Measurements from ENCODE around the gene CCDC134. TPM values are rescaled to one million over a fixed set of nuclear protein-coding genes. Genes with fewer than 3 reads are reported as not detected.

CCDC134 gene
- total RNA-seq, 1 donor from 2014 or later = 13.2 TPM

DNA sequence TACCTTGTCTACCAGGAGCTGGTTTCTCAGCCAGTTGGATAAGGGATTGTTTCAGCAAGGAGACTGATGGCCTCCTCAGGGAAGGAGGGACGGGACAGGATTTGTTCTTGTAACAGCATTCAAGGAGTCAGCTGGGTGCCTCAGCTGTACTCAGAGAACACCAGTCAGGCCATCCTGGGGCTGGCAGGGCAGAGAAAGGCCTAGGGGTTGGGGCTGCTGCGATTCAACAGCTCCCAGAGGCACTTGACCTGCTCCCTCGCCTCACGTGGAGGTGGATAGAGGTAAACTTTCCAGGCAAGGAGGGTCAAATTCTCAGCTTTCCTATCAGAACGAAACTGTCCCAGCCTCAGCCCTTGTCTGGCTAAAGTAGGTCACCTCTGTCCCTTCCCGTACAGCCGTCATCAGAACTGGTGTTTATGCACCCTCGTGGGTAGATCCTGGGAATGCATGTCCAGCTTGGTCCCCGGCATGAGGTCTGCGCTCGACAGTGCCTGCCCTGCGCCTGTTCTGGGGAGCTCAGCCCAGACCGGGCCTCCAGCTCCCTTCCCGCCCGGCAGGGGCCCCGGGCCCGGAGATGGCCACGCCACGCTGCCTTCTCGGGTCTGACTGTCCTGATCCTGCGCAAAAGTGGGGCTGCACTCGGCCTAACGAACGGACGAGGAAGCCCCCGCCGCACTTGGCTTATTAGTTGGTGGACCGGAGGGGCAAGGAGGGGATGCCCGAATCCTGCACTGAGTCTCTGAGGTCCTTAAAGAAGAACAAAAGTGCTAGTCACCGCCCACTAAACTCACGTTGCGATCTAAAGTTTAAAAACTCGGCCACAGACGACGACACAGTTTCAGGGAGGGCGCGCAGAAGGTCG is 762 bp upstream of the CCDC134 start:
- ATAC-seq (ENCODE audit: low read depth) (peak; percentile 41), DNase-seq (no peak)
- TF ChIP-seq, protein P1, sequence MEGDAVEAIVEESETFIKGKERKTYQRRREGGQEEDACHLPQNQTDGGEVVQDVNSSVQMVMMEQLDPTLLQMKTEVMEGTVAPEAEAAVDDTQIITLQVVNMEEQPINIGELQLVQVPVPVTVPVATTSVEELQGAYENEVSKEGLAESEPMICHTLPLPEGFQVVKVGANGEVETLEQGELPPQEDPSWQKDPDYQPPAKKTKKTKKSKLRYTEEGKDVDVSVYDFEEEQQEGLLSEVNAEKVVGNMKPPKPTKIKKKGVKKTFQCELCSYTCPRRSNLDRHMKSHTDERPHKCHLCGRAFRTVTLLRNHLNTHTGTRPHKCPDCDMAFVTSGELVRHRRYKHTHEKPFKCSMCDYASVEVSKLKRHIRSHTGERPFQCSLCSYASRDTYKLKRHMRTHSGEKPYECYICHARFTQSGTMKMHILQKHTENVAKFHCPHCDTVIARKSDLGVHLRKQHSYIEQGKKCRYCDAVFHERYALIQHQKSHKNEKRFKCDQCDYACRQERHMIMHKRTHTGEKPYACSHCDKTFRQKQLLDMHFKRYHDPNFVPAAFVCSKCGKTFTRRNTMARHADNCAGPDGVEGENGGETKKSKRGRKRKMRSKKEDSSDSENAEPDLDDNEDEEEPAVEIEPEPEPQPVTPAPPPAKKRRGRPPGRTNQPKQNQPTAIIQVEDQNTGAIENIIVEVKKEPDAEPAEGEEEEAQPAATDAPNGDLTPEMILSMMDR (IDR thresholded peaks at IDR 0.05) = no peak
- Mint-ChIP-seq H3K4me1 (peaks cover 34% of the 10 kb centered on the region), H3K36me3 (ENCODE audit: low read depth) (peaks cover 14% of the 10 kb centered on the region), H3K4me3 (peak overlapping the region; percentile 98), H3K27ac (peak overlapping the region; percentile 97), H3K27me3 (no peaks in the 10 kb centered on the region), H3K9me3 (no peaks in the 10 kb centered on the region)
- intact Hi-C loops (cut with micrococcal nuclease) = loop anchor here (1.0 to 10.0 kb wide), 5 partner anchors 18 to 285 kb away; no protein-coding TSS in a partner anchor
- POLR2A ChIA-PET = interaction anchor here (0.6 to 4.0 kb wide), 38 partner anchors 8 to 814 kb away, joined by 3 to 175 read pairs (median 6); partner anchors contain the start of genes CENPM, DESI1, MEI1 and NDUFA6
- CTCF ChIA-PET = interaction anchor here (0.9 to 3.0 kb wide), 6 partner anchors 54 to 141 kb away, joined by 3 to 32 read pairs (median 3); partner anchors contain the start of gene MEI1

DNA sequence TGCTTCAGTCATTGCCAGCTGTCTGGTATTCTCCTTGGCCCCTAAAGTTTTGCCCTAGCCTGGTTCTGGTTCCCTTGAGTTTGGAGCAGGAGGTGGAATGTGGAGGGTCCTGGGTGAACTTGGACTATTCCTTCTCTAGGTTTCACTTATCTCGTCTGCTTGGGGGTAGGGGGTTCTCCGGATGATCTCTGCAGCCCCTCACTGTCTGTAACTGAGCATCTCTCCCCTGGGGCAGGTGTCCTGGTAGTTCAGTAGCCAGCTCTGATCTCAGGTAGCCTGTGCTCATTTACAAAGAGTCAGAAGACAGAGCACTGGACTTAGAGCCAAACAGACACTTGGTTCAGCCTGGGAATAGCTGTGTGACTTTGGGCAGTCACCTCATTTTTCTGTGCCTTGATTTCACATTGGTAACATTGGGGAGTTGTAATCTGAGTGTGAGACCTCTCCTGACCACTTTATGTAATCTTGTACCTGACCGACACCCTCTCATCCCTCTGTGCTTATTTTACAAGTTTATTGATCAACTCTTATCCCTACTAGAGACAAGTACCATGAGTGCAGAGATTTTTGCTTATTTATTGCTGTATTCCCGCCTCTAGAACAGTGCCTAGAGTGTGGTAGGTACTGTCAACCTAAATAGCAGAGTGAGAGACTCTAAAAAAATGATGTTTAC is 804 bp downstream of the CCDC134 start:
- POLR2A ChIA-PET = interaction anchor here (0.9 to 4.0 kb wide), 21 partner anchors 9 to 354 kb away, joined by 3 to 175 read pairs (median 10); partner anchors contain the start of genes CENPM, DESI1, MEI1 and NDUFA6
- Mint-ChIP-seq H3K4me1 (peaks cover 34% of the 10 kb centered on the region), H3K27me3 (no peaks in the 10 kb centered on the region), H3K36me3 (ENCODE audit: low read depth) (peaks cover 3% of the 10 kb centered on the region), H3K27ac (peak overlapping the region; percentile 97), H3K4me3 (peak overlapping the region; percentile 98), H3K9me3 (no peaks in the 10 kb centered on the region)
- no peak for ATAC-seq (ENCODE audit: low read depth)
- intact Hi-C loops (cut with micrococcal nuclease) = loop anchor here (2.0 to 10.0 kb wide), 2 partner anchors 54 to 284 kb away; no protein-coding TSS in a partner anchor
- DNase-seq = no peak
- TF ChIP-seq, protein P1 (IDR thresholded peaks at IDR 0.05) = no peak
- CTCF ChIA-PET = interaction anchor here (0.8 to 3.0 kb wide), 6 partner anchors 19 to 134 kb away, joined by 3 to 32 read pairs (median 3); partner anchors contain the start of gene MEI1

DNA sequence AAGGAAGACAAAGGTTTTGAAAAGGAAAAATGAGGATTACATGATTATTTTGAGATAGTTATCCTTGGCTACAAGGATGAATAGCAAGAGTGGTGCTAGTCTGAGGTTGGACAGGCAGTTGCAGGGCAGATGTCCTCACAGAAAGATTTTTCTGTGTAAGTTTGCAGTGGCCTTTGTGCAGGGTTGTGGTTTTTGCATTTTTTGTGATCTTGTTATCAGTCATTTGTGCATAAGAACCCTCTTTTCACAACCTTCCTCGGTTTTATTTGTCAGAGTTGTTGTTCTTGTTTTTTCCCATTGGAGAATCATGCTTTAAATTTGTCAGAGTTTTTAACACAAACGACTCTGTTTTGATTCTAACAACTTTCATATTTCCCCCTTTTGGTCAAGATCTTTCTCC is 1.4 kb downstream of the CCDC134 start:
- Mint-ChIP-seq H3K36me3 (ENCODE audit: low read depth) (peaks cover 3% of the 10 kb centered on the region), H3K4me3 (peak overlapping the region; percentile 98), H3K27me3 (no peaks in the 10 kb centered on the region), H3K27ac (no peak overlapping the region), H3K4me1 (peaks cover 34% of the 10 kb centered on the region), H3K9me3 (no peaks in the 10 kb centered on the region)
- CTCF ChIA-PET = interaction anchor here (3.0 kb wide), 1 partner anchor 104 kb away, joined by 32 read pairs; the partner anchor contains the start of gene MEI1
- TF ChIP-seq, protein P1 (IDR thresholded peaks at IDR 0.05) = no peak
- ATAC-seq (ENCODE audit: low read depth) (no peak), DNase-seq (no peak)
- intact Hi-C loops (cut with micrococcal nuclease) = loop anchor here (2.0 to 10.0 kb wide), 2 partner anchors 55 to 283 kb away; no protein-coding TSS in a partner anchor
- POLR2A ChIA-PET = interaction anchor here (4.0 kb wide), 1 partner anchor 20 kb away, joined by 175 read pairs; no protein-coding TSS in a partner anchor

DNA sequence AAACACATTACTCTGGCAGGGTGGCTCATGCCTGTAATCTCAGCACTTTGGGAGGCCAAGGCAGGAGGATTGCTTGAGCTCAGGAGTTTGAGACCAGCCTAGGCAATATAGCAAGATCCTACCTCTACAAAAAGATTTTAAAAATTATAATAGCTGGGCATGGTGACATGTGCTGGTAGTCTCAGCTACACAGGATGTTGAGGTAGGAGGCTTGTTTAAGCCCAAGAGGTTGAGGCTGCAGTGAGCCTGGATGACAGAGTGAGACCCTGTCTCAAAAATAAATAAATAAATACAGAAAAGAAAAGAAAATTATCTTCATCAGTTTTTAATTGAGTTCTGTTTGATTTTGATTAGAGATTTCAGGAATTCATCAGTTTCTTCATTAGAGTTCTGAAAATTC is 5.2 kb downstream of the CCDC134 start:
- CTCF ChIA-PET = interaction anchor here (1.0 kb wide), 1 partner anchor 135 kb away, joined by 3 read pairs; no protein-coding TSS in a partner anchor
- ATAC-seq (ENCODE audit: low read depth) = no peak
- Mint-ChIP-seq H3K27me3 (no peaks in the 10 kb centered on the region), H3K27ac (no peak overlapping the region), H3K4me1 (peaks cover 21% of the 10 kb centered on the region), H3K9me3 (no peaks in the 10 kb centered on the region), H3K36me3 (ENCODE audit: low read depth) (peaks cover 17% of the 10 kb centered on the region), H3K4me3 (no peak overlapping the region)
- intact Hi-C loops (cut with micrococcal nuclease) = loop anchor here (10.0 kb wide), 1 partner anchor 279 kb away; no protein-coding TSS in a partner anchor
- TF ChIP-seq, protein P1 (IDR thresholded peaks at IDR 0.05) = no peak
- no peak for DNase-seq
- POLR2A ChIA-PET = interaction anchor here (0.7 kb wide), 1 partner anchor 24 kb away, joined by 3 read pairs; no protein-coding TSS in a partner anchor

Data from activated B cell treated with CpG ODN at 0.5 μM for 24 hours (primary cell).